ENCODE data around the gene CCN5. TPM values are rescaled to one million over a fixed set of nuclear protein-coding genes. Genes with fewer than 3 reads are reported as not detected.

Gene CCN5
- total RNA-seq, 1 experiment from 2014 or later, result 0.20 TPM

DNA sequence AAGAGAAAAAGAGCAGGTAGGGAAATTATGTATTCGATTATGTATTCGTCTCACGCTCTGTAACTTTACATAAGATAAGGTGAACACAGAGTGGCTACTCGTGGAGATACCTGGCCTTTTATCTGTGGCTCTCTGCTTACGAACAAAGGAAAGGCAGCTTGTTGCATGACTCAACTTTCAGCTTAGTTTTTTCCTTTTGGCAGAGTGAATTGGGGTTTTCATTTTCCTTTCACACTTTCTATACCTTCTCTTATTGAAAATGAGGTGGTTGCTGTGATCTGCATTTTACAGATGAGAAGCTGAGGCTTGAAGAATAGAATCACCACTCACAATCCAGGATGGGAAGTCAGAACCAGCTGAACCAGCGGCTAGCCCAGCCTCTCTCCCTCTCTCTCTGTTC is 17.2 kb downstream of the CCN5 start:
- Histone ChIP-seq H3K4me1 (replicated peaks; ENCODE audit: insufficient read depth) (peaks cover 51% of the 10 kb centered on the region), H3K4me3 (no peak overlapping the region), H3K36me3 (ENCODE audit: low read depth) (no peaks in the 10 kb centered on the region), H3K4me2 (no peak overlapping the region), H3K9me2 (ENCODE audit: insufficient read depth) (no peaks in the 10 kb centered on the region), H3K9me3 (ENCODE audit: insufficient read depth, low read depth) (peaks cover 6% of the 10 kb centered on the region), H4K20me1 (ENCODE audit: insufficient read depth) (no peaks in the 10 kb centered on the region), H3K27ac (no peak overlapping the region), H3K79me2 (ENCODE audit: low read depth) (no peaks in the 10 kb centered on the region), H3F3A (ENCODE audit: insufficient read depth, low read depth) (peaks cover 40% of the 10 kb centered on the region), H2AFZ (no peak overlapping the region), H3K27me3 (ENCODE audit: insufficient read depth, low read depth) (no peaks in the 10 kb centered on the region)
- TF ChIP-seq, protein P1, sequence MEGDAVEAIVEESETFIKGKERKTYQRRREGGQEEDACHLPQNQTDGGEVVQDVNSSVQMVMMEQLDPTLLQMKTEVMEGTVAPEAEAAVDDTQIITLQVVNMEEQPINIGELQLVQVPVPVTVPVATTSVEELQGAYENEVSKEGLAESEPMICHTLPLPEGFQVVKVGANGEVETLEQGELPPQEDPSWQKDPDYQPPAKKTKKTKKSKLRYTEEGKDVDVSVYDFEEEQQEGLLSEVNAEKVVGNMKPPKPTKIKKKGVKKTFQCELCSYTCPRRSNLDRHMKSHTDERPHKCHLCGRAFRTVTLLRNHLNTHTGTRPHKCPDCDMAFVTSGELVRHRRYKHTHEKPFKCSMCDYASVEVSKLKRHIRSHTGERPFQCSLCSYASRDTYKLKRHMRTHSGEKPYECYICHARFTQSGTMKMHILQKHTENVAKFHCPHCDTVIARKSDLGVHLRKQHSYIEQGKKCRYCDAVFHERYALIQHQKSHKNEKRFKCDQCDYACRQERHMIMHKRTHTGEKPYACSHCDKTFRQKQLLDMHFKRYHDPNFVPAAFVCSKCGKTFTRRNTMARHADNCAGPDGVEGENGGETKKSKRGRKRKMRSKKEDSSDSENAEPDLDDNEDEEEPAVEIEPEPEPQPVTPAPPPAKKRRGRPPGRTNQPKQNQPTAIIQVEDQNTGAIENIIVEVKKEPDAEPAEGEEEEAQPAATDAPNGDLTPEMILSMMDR (conservative IDR thresholded peaks at IDR 0.05), result no peak
- no peak for TF ChIP-seq EZH2 (IDR thresholded peaks at IDR 0.05; ENCODE audit: low read depth)
- no TSS peak for BruUV-seq (replicated peaks)
- ChIA-PET POLR2A (ENCODE audit: unreplicated experiment) (interaction anchor here (0.6 to 0.7 kb wide), 3 partner anchors 48 to 80 kb away, joined by 3 to 15 read pairs (median 5); no protein-coding TSS in a partner anchor), CTCF (interaction anchor here (0.8 to 2.8 kb wide), 3 partner anchors 17 to 48 kb away, joined by 5 to 38 read pairs (median 11); partner anchors contain the start of gene CCN5)
- DNase-seq, result no peak
- intact Hi-C loops (cut with micrococcal nuclease; ENCODE audit: unreplicated experiment), result loop anchor here (2.0 to 5.0 kb wide), 3 partner anchors 122 to 344 kb away; partner anchors contain the start of gene TTPAL

DNA sequence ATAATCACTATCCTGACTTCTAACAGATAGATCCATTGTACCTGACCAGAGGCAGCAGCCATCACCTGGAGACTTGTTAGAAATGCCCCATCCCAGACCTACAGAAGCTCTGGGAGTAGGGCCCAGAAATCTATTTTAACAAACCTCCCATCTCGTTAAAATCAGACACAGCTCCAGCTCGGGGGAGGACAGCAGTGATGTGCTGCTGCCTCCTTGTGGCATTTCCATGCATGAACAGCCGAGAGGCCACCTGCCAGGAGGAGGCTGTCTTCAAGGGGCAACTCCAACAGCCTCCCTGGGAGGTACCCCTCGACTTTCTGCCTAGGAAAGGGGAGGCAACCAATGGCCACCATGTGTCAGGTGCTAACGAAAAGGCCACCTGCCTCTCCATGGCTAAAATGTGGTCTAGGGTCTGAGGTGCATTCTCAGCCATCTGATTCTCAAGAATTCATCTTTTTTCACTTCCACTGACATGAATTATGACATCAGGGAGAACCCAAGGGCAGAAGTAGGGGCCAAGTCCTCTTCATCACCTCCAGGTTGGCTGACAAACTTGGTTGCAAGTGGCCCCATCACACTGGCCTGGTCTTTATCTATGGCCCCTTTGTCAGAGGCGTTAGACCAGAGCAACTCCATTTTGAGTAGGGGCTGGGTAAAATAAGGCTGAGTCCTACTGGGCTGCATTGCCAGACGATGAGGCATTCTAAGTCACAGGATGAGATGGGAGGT is 18.3 kb downstream of the CCN5 start:
- CTCF ChIA-PET, result interaction anchor here (2.4 to 2.8 kb wide), 2 partner anchors 18 to 49 kb away, joined by 11 to 38 read pairs; partner anchors contain the start of gene CCN5
- H3K9me3 ChIP-seq (ENCODE audit: insufficient read depth, low read depth), result peaks cover 6% of the 10 kb centered on the region
- H3K79me2 ChIP-seq (ENCODE audit: low read depth), result no peaks in the 10 kb centered on the region
- intact Hi-C loops (cut with micrococcal nuclease; ENCODE audit: unreplicated experiment), result loop anchor here (1.0 to 5.0 kb wide), 5 partner anchors 48 to 345 kb away; partner anchors contain the start of gene TTPAL
- H3K4me1 ChIP-seq (replicated peaks; ENCODE audit: insufficient read depth), result peaks cover 45% of the 10 kb centered on the region
- TF ChIP-seq, protein P1 (conservative IDR thresholded peaks at IDR 0.05), result peak; percentile 96
- no peak for TF ChIP-seq EZH2 (IDR thresholded peaks at IDR 0.05; ENCODE audit: low read depth)
- H3K27ac ChIP-seq, result no peak overlapping the region
- BruUV-seq (replicated peaks), result no TSS peak
- H3K27me3 ChIP-seq (ENCODE audit: insufficient read depth, low read depth), result no peaks in the 10 kb centered on the region
- no peak overlapping the region for H3K4me3 ChIP-seq
- no peak overlapping the region for H3K4me2 ChIP-seq
- H3K36me3 ChIP-seq (ENCODE audit: low read depth), result no peaks in the 10 kb centered on the region
- H2AFZ ChIP-seq, result no peak overlapping the region
- H3F3A ChIP-seq (ENCODE audit: insufficient read depth, low read depth), result peaks cover 37% of the 10 kb centered on the region
- peak; percentile 55 to 78 for DNase-seq
- no peaks in the 10 kb centered on the region for H4K20me1 ChIP-seq (ENCODE audit: insufficient read depth)
- POLR2A ChIA-PET (ENCODE audit: unreplicated experiment), result no interaction called here
- H3K9me2 ChIP-seq (ENCODE audit: insufficient read depth), result no peaks in the 10 kb centered on the region

DNA sequence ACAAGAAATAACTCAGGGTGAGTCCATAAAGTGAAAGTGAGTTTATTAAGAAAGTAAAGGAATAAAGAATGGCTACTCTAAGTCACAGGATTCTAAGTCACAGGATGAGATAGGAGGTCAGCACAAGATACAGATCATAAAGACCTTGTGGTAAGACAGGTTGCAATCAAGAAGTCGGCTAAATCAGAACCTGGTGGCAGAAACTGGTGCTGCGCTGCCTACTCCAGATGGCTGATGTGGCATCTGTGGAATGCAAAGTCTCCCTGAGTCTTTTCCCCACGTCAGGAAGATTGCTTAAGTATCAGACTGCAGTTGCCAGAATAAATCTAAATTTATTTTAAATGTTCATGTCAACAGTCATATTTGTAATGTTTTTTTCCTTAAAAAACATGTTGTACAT is 19.8 kb downstream of the CCN5 start:
- Histone ChIP-seq H4K20me1 (ENCODE audit: insufficient read depth) (no peaks in the 10 kb centered on the region), H3K4me3 (no peak overlapping the region), H2AFZ (no peak overlapping the region), H3K4me1 (replicated peaks; ENCODE audit: insufficient read depth) (peaks cover 32% of the 10 kb centered on the region), H3K27ac (no peak overlapping the region), H3K4me2 (0 out of 2 replicates have a peak overlapping the region, but pooled peaks have one; percentile 20), H3K36me3 (ENCODE audit: low read depth) (no peaks in the 10 kb centered on the region), H3K9me2 (ENCODE audit: insufficient read depth) (no peaks in the 10 kb centered on the region), H3F3A (ENCODE audit: insufficient read depth, low read depth) (peaks cover 24% of the 10 kb centered on the region), H3K9me3 (ENCODE audit: insufficient read depth, low read depth) (peaks cover 6% of the 10 kb centered on the region), H3K27me3 (ENCODE audit: insufficient read depth, low read depth) (0 out of 2 replicates have a peak, but pooled peaks cover under 1% of the 10 kb centered on the region), H3K79me2 (ENCODE audit: low read depth) (no peaks in the 10 kb centered on the region)
- TF ChIP-seq, protein P1 (conservative IDR thresholded peaks at IDR 0.05), result peak; percentile 53; the same call in 1 of the 2 replicates
- no peak for TF ChIP-seq EZH2 (IDR thresholded peaks at IDR 0.05; ENCODE audit: low read depth)
- ChIA-PET CTCF (no interaction called here), POLR2A (ENCODE audit: unreplicated experiment) (no interaction called here)
- peak; percentile 62 to 72 for DNase-seq
- intact Hi-C loops (cut with micrococcal nuclease; ENCODE audit: unreplicated experiment), result loop anchor here (5.0 kb wide), 1 partner anchor 258 kb away; the partner anchor contains the start of gene TTPAL
- no TSS peak for BruUV-seq (replicated peaks)

All from PC-9 (cell line).